NT2/D1 (cell line): ENCODE data around the gene PDHA1.

Experiments used
- SUZ12 ChIP-seq: IDR thresholded peaks from 2 replicates; pipeline ENCODE4 v1.6.1; 2011; ENCODE audit not compliant: insufficient read length, insufficient read depth; ENCODE audit errors: extremely low read depth
- ZNF274 ChIP-seq: IDR thresholded peaks from 2 replicates; pipeline ENCODE4 v1.6.1; 2011; ENCODE audit warnings: mild to moderate bottlenecking, low read depth, low read length

- TF ChIP-seq SUZ12 = no peak
- no peak for TF ChIP-seq ZNF274
Measured at GRCh38 chrX:19331831-19332230, 11.9 kb upstream of the PDHA1 start.
